ENCODE results near the gene PI4K2A.

DNA sequence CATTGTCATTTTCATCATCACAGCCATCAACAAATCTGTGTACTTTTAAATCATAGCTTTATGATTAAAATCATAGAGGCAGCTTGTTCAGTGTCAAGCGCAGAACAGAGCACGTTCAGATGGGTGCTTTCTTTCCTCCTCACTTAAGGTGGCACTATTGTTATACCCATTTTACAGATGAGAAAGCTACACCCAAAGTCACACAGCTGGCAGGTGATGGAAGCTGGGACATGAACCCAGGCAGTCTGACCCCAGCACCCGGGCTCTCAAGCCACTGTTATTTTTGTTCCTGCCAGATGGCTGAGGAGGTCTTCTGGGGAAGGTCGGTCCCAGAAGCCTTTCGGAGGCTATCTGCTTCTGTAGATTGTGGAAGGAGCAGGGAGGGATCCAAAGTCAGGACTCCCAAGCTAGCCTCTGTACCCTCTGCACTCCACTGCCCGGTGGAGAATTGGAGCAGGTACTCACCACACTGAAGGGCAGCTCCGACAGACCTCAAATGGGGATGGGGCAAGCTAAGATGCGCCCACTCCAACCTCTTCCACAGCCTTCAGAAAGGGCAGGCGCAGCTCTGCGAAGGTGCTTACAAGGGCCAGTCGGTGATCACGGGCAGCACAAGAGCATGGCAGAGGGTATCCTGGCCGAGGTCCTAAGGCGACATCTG, 46.0 kb downstream of the PI4K2A start:
- TF ChIP-seq, protein P1, sequence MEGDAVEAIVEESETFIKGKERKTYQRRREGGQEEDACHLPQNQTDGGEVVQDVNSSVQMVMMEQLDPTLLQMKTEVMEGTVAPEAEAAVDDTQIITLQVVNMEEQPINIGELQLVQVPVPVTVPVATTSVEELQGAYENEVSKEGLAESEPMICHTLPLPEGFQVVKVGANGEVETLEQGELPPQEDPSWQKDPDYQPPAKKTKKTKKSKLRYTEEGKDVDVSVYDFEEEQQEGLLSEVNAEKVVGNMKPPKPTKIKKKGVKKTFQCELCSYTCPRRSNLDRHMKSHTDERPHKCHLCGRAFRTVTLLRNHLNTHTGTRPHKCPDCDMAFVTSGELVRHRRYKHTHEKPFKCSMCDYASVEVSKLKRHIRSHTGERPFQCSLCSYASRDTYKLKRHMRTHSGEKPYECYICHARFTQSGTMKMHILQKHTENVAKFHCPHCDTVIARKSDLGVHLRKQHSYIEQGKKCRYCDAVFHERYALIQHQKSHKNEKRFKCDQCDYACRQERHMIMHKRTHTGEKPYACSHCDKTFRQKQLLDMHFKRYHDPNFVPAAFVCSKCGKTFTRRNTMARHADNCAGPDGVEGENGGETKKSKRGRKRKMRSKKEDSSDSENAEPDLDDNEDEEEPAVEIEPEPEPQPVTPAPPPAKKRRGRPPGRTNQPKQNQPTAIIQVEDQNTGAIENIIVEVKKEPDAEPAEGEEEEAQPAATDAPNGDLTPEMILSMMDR (optimal IDR thresholded peaks at IDR 0.05 in 1 of 3, IDR thresholded peaks at IDR 0.05 in 1 of 3, conservative IDR thresholded peaks at IDR 0.05 in 1 of 3; ENCODE audit: extremely low read depth in 1 of 3, insufficient read depth in 2 of 3, low read length in 3 of 3) = peak in 2 of 3 experiments; percentile 7 to 46
- no peak for TF ChIP-seq EZH2 (IDR thresholded peaks at IDR 0.05; ENCODE audit: low read length)

All from keratinocyte (primary cell).